GM12892 (cell line): ENCODE data around the gene CCR9. TPM values are rescaled to one million over a fixed set of nuclear protein-coding genes. Genes with fewer than 3 reads are reported as not detected.
"Not testable (repeated sequence)": the region's sequence is repeated elsewhere in the genome, so short reads cannot be mapped to it uniquely, and the experiment has no call there.

ENCODE experiments used
- DNase-seq: peaks from one replicate; pipeline ENCODE4 v3.0.0; 2011; ENCODE audit not compliant: insufficient read length
- FAIRE-seq: peaks from 2 replicates; lab custom pipeline; 2011; peaks lifted over from hg19 to GRCh38; lab: Jason Lieb, UNC
- POLR2A ChIP-seq: IDR thresholded peaks from 2 replicates; pipeline ENCODE4 v1.6.1; 2011; ENCODE audit warnings: low read depth, low read length, control low read depth
- POLR2AphosphoS5 ChIP-seq: IDR thresholded peaks from 2 replicates; pipeline ENCODE4 v1.6.1; 2011; ENCODE audit warnings: low read depth, low read length, control low read depth
- TAF1 ChIP-seq: IDR thresholded peaks from 2 replicates; pipeline ENCODE4 v1.6.1; 2011; ENCODE audit warnings: low read depth, mild to moderate bottlenecking, control low read depth, low read length, borderline replicate concordance
- polyA plus RNA-seq: library from polyadenylated mRNA; unstranded; fragments of >200 nt; gene quantifications from one replicate; pipeline ENCODE4 v1.2.1, GENCODE V29; 2012; ENCODE audit warnings: missing spikeins, inconsistent platforms; ENCODE audit not compliant: missing spikeins

CCR9 gene, protein sequence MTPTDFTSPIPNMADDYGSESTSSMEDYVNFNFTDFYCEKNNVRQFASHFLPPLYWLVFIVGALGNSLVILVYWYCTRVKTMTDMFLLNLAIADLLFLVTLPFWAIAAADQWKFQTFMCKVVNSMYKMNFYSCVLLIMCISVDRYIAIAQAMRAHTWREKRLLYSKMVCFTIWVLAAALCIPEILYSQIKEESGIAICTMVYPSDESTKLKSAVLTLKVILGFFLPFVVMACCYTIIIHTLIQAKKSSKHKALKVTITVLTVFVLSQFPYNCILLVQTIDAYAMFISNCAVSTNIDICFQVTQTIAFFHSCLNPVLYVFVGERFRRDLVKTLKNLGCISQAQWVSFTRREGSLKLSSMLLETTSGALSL
- polyA plus RNA-seq, result 0.19 TPM

GRCh38 chr3:45885979-45886705 lies at the start of gene CCR9:
Gene CCR9 (plus strand): TSS chr3:45886543. CDS start chr3:45894934, 8,391 bp downstream.
- no peak for FAIRE-seq
- no peak for DNase-seq
- no peak for TF ChIP-seq POLR2AphosphoS5
- no peak for TF ChIP-seq POLR2A
- no peak for TF ChIP-seq TAF1

GRCh38 chr3:45838466-45838865 lies 47.9 kb upstream of the CCR9 start:
- TF ChIP-seq POLR2AphosphoS5 (no peak), POLR2A (no peak), TAF1 (no peak)
- DNase-seq (no peak), FAIRE-seq (no peak)

GRCh38 chr3:45841420-45841756 lies 45.0 kb upstream of the CCR9 start:
- TF ChIP-seq TAF1 (no peak), POLR2A (no peak), POLR2AphosphoS5 (no peak)
- DNase-seq, result no peak
- FAIRE-seq, result no peak

DNA sequence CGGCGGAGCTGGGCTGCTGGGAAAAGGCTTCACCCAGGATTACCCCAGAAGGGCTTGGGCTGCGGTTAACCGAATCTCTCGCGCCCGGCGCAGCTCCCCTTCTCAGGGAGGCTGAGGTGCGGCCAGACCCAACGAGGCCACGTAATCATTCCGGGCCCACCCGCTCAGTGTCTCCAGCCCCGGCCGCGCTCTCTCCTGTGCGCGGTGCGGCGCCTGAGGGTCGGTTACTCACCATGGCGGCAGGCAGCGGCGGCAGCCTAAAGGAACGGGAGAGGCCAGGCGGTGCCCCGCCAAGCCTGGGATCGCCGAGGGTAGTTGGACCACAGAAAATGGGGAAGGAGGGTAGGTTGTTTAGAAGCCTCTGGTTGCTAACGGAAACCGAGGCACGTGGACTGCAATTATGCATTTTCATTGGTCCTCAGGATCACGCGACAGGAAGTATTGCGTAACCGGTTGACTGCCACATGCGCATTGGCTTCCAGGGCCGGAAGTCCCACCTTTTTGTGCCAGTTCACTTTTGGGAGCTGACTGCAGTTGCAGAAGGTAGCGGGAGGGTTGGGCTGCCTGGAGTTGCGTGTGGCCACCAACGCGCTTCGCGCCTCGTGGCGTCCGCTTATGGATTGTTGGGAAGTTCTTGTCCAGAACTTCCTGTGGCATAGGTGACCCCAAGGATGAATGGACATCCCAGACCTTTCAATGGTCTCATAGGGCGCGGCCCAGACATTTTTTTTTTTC lies 44.4 kb upstream of the CCR9 start, which contains the start of gene LZTFL1:
LZTFL1 (minus strand) TSS at position 363 of the 735 bp plus-strand sequence; CDS start at position 235, 128 bp downstream.
- peak; percentile 91 for FAIRE-seq
- DNase-seq, result peak; percentile 65

DNA sequence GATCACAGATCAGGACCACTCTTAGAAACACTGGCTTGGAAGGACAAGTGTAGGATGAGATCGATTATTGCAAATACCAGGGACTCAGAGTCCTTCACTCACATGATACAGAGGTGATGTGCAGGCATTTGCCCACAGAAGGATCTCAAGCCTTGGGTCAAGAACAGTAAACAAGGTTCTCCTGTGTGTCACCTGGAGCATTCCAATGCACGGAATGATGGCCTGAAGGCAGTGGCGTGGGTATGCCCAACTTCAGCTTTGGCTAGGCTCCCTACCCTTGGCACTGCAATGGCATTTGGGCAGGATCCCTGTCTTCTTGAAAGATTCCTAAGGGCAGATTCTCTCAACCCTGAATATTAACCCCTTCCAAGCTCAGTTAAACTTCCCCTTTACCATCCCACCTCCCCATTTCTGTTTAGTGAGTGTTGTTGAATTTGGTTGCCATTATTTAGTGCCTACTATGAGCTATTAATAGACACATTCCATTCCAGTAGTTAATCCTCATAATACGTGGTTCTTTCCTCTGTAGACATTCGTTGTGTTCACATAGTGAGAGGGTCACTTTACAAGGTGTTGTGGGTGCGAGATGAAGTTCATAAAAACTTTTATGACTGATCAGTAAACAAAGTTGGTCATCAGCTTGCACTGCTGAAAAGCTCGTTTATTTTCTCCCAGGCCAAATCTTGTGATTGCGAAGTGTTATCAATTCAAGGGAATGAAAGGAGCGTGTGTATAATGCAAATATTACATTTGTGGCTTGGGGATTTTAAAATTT lies 43.3 kb upstream of the CCR9 start:
- DNase-seq (no peak), FAIRE-seq (no peak)
- TF ChIP-seq POLR2A (no peak), TAF1 (no peak), POLR2AphosphoS5 (no peak)

More for the DNA sequence above, 44.4 kb upstream of the CCR9 start, which contains the start of gene LZTFL1:
- TF ChIP-seq POLR2A (no peak), POLR2AphosphoS5 (peak; percentile 49; the same call in 1 of the 2 replicates)

DNA sequence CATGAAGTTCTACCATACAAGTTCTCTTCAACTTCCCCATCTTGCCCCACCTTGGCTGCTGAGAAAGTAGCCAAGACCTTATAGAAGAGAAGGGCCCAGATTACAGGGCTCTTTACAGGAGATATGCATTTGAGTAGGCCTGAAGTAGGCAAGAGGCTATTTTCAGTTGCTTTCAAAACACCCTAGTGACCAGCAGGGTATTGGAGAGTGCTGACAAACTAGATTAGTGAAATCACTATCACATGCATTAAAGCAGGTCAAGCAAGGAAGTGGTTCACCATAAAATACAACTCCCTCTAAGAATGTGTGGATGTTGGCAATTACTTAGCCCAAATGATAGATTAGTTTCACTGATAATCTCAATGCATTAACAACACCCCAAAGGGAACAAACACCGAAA lies 41.7 kb upstream of the CCR9 start:
- FAIRE-seq (no peak), DNase-seq (no peak)
- TF ChIP-seq TAF1, result no peak
- no peak for TF ChIP-seq POLR2AphosphoS5
- TF ChIP-seq POLR2A, result no peak

DNA sequence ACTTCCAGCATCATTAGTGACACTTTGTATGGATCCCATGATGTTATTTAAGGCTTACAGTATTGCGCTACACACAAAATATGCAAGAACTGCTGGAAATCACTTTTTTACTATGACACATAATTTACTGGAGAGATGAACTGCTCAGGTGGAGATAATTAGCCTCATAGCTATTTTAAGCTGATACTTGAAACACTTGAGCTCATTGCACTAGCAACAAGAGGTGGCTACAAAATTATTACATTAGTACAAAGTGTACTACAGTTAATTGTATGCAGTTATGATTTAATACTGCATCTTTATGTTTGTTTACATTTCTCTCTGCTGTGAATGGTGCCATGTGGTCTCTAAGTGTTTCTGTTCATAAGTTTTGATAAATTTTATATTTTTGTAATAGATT lies 38.0 kb upstream of the CCR9 start:
- no peak for TF ChIP-seq POLR2AphosphoS5
- no peak for TF ChIP-seq TAF1
- no peak for TF ChIP-seq POLR2A

DNA sequence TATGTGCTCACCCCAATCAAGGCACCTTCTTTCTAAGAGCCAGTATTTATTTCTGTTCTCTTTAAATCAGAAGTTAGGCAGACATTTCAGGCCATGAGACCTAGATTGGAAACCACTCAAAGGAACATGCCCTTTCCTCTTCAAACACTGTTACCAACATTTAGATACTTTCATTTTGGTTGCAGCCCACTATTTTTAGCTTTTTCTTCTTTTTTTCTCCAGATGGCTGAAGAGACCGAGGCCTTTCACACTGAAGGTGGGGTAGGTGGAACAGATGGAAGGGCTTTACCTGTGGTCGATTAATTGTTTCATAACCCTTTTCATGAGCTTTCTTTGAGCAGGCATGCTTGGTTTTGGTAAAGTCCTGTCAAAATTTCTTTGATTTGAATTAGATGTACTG lies 33.5 kb upstream of the CCR9 start:
- FAIRE-seq (no peak), DNase-seq (no peak)
- TF ChIP-seq POLR2A, result no peak
- no peak for TF ChIP-seq POLR2AphosphoS5
- no peak for TF ChIP-seq TAF1

More for the DNA sequence above, 38.0 kb upstream of the CCR9 start:
- DNase-seq, result no peak
- FAIRE-seq, result no peak

DNA sequence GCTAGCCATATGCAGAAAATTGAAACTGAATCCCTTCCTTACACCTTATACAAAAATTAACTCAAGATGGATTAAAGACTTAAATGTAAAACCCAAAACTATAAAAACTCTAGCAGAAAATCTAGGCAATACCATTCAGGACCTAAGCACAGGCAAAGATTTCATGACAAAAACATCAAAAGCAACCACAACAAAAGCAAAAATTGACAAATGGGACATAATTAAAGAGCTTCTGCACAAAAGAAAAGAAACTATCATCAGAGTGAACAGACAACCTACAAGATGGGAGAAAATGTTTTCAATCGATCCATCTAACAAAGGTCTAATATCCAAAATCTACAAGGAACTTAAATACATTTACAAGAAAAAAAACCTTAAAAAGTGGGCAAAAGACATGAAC lies 30.0 kb upstream of the CCR9 start:
- FAIRE-seq, DNase-seq: not testable (repeated sequence)

GRCh38 chr3:45857024-45857423 lies 29.3 kb upstream of the CCR9 start:
- not testable (repeated sequence) for DNase-seq
- FAIRE-seq, result peak; percentile 24
